Measurements from ENCODE around the gene FOSL2.
A peak's percentile ranks its signal among the peaks of the same experiment; 100 is the strongest.

The FOSL2 gene

DNA sequence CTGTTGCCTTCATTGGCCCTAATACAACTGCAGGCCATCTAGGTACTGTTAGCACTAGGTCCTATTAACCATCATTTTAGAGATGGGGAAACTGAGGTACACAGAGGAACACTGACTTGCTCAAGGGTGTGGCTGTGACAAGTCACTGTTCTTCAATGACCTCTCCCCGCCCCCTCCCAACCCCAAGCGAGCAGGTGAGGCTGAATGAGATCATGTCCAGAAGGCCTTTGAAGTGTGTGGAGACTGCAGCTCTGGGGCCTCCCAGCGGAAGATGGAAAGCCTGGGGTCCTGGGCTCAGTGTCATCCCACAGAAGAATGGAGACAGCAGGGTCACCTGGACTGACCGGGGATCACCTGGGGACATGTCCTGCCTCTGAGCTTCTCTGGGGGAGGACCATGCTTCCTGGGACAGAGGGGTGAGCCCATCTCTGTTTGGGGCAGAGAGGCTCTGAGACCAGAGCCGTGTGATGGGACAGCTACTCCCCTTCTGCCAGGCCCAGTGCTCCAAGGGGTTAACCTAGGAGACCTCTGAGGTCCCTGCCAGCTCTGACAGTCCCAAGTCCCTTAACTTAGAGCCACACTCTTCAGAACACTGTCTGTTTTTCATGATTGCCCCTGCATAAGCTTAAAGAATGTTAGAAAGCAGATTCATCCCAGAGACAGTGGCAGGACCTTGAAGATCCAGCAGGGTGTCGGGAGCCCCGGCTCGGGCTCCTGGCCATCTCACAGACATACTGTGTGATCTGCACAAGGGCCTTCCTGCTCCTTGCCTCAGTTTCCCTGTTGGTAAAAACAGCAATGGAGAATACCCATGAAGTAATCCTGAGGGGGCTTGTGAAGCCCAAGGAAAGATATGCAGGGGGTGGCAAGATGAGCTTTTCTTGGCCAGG is 16.7 kb upstream of the FOSL2 start:
- DNase-seq = no peak

DNA sequence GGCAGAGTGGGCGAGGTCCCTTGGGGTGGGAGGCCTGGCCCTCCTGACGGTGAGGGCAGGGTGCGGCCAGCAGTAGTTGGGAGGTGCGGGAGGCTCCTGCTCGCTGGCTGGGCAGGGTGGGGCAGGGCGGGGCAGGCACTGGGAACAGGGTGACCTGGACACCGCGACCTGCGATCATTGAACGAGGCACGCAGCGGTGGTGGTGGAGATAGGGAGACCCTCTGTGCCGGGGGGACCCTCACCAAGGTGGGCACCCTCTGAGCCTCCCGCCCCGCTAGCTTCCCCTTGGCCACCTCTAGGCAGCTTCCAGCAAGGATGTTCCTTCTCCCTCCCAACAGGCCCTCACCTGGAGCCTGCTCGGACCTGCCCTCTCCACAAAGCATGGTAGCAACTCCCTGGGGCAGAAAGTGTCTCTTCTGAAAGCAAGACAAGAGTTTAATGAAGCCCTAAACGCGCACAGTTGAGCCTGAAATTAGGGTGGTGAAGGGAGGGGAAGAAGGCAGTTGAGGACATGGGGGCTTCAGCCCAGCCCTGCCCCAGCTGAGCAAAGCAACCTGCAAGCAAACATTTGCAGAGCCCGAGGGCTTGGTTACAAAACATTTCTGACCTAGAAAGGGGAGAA is 15.4 kb upstream of the FOSL2 start:
- no peak for DNase-seq

DNA sequence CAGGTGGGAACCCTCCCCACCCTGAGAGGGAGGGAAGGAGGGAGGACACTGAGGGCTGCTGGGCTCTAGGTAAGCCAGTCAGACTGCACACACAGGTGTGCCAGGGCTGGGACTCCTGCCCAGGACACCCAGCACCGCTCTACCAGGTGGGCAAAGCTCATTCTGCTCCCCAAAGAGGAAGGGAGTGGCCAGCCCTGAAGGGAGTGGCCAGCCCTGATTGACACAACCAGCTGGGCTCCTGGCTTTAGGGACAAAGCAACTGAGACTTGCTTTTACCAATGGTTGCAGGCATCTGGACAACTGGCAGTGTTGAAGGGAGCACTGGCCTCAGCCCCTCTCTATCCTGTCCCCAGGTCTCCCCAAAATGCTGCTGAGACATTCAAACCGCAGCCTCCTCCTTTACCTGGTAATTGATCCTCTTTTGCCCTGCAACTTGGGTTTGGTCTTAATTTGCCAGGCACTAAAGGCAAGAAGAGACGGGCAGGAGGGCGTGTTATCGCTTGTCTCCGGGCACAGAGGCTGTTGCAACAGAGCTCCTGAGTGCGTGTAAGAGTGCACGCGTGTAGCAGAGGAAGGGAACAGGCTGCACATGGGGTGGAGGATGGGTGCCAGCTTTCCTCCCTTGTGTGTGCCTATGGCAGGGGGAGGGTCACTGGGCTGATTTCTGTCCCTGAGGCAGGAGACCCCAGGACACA is 14.5 kb upstream of the FOSL2 start:
- DNase-seq = no peak

DNA sequence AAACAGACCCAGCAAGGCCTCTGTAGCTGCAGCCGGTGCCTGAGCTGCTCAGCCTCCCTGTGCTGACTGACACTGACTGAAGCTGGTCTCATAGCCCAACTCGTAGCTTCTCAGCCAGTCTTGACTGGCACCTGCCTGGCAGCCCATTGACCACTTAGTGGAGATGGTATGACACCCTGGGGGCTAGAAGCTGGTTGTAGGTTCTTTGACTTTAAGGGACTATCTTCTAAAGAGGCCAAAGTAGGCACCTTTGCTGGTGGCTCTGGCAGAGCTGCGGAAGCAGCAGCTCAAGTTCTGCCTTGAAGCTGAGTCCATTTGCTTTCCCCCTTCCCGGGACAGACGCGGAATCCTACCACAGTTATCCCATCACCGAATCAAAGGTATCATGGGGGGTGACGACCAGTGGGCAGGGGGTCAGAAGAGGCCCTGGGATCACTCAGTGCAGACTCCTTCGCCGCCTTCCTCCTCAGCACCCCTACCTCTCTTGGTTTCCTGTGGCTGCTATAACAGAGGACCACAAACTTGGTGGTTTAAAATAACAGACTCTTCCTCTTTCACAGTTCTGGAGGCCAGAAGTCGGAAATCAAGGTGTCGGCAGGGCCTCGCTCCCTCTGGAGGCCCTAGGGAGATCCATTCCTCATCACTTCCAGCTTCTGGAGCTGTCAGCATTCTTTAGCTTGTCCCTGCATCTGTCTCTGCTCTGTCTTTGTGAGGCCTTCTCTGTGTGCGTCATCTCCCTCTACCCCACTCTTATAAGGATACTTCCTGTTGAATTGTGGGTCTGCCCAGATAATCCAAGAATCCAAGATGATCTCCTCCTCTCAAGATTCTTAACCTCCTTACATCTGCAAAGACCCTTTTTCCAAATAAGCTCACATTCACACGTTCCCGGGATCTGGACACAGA is 13.7 kb upstream of the FOSL2 start:
- DNase-seq = no peak

DNA sequence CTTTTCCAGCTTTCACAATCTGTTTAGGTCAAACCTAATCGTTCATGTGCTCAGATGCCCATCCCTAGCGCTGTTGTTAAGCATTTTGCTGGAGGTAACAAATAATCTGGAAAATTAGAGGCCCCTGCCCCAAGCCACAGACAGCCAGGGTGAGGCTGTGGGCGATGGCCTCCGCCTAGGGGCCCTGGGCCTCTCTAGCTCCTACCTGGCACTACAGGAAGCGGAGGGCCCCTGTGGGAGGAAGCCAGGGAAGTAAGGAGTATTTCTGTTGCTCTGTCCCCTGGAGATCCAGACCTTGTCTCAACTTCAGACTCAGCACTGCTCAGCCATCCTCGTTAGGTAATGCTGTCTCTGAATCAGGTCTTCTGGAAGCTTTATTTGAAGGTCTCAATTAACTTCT is 12.4 kb upstream of the FOSL2 start:
- DNase-seq = no peak

DNA sequence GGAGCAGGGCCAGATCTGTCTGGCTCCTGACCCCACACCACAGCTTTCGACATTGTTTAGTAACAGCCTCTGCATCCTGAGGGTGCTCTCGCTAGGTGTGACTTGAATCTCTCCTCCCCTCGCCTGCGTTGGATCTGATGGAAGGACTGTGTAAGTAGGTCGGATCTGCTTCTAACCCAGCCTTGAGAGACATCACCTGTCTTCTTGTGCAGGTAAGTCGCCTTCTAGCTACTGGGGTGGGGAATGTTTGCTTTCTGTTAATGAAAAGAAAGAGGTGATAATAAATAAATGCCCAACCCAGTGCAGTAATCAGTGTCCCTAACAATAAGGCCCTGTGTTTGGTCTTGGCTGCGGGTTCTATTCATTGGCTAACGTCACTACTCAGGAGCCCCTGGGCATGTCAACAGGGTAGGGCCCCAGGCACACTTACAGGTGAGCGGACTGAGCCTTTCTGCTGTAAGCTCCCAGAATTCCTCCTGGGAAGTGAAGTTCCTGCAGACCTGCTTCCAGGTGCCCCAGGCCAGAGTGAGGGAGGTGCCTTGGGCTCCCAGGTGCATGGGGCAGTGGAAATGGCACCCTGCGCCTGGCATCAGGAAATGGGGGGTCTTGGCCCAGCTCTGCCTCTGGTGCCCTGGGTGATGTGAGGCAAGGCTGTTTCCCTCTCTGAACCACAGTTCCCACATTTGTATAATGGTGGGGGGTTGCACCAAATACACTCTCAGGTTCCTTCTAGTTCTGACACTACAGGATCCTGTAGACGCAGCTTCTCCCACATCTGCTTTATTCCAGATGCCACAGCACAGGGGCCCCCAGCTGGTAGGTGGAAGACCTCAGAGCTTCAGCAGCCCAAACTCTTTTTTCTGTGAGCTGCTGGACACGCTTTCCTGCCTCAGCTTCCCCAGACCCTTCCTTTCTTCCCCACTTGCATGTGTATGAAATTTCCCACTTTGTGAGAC is 11.2 kb upstream of the FOSL2 start:
- DNase-seq = no peak

DNA sequence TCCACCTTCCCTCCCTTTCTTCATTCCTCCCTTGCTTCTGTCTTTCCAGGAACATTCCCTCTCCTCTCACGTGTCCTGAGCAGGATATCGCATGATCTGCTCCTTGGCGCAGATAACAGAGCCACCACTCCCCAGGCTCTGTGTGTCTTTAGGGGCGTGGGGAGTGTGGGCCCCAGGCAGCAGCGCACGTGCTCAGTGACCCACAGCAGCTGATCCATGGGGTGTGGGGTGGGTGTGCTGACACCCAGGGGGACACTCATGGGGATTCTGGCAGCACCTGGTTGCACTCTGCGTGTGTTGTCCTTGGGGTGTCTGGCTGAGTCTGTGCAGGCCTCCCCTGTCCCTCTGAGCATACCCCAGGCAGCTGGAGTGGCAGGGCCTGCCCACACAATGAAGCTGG is 9.9 kb upstream of the FOSL2 start:
- DNase-seq = no peak

DNA sequence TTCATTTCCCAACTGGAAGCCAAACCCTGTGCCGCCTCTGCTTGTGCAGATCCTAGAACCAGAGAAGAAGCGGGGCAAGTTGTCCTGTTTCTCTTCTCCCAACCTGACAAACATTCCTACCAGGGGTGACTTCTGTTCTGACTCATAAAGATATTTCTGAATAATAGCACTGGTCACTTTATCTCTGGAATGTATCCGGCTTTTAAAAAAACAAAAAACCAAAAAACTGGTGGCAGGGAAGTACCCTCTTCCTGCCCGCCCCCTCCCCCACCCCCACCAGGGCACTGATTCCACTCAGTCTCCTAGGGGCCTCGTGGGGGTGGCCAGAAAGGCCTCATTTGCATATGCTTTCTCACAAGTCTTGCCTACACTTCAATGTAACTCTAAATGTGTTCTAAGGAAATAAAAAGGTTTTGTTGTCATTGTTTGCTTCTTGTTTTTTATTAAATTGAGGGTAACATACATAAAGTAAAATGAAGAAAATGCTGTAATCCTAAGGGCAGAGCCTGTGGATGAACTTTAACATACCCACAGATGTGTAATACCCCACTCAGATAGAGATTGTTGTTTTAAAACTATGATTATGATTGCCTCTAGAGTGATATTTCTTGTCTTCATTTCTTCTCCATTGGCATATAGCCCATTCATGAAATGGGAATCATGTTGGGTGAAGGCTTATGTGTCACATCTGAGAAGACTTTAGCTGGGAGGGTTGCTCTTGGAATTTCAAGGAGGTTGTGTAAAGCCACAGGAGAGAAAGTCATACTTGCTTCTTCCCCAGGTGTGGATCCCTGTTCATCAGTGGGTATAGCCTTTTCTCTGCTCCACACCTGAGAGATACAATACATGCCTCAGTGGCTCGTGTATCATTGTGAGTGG is 5.3 kb upstream of the FOSL2 start:
- DNase-seq = no peak

DNA sequence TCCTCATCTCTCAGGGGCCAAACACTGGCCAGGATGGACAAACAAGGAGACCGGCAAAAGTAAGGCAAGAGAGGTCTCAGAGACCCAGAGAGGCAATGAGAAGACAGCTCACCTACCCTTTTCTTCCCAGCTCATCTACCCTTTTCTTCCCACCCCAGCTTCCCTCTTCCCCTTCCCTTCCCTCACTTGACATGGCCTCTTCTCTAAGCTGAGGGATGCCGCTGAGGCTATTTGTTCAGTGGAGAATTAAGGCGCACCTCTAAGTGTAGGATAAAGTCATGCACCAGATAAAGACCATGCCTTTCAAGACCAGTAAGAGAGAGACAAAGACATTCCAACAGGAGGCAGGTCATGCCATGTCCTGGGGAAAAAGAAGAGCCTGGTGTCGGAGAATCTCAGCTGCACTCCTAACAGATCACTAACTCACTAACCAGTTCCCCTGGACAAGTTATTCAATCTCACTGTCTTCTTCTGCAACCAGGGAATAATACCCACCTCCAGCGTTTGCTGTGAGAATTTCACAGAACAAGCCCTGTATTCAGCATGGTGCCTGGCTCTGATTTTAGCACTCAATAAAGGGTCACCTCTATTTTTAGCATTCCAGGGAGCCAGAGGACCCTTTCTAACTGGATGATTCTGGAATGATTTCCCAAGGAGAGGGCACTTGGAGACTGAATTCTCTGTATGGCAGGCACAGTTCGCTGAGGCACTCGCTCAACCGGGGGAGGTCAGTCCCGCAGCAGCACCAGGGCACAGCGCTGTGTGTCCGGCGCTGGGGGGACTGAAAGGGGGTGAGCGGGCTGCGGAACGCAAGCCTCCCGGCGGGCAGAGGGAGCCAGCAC is 3.0 kb upstream of the FOSL2 start:
- peak; percentile 21 for DNase-seq

DNA sequence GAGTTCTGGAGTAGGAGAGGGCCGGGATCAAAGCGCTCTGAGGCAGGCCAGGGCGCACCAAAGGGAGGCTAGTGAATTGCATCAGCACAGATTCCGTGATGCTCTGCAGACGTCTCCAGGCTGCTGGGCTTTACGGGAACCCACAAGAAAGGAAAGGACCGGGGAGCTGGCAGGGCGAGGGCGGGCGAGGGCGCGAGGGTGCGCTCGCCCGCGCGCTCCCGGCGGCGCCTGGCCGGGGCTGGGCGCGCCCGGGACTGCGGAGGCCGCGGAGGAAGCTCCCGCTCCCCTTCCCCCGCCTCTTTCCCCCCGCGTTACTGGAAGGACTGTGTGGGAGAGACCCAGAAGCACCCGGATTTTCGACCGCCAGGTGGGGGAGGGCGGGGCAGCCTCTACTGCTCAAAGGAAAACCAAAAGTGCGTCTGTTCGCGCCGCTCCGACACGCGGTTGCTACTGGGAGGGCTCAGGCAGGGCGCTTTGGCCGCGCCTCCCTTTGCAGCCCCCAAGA is 2.4 kb upstream of the FOSL2 start:
- peak; percentile 33 for DNase-seq

DNA sequence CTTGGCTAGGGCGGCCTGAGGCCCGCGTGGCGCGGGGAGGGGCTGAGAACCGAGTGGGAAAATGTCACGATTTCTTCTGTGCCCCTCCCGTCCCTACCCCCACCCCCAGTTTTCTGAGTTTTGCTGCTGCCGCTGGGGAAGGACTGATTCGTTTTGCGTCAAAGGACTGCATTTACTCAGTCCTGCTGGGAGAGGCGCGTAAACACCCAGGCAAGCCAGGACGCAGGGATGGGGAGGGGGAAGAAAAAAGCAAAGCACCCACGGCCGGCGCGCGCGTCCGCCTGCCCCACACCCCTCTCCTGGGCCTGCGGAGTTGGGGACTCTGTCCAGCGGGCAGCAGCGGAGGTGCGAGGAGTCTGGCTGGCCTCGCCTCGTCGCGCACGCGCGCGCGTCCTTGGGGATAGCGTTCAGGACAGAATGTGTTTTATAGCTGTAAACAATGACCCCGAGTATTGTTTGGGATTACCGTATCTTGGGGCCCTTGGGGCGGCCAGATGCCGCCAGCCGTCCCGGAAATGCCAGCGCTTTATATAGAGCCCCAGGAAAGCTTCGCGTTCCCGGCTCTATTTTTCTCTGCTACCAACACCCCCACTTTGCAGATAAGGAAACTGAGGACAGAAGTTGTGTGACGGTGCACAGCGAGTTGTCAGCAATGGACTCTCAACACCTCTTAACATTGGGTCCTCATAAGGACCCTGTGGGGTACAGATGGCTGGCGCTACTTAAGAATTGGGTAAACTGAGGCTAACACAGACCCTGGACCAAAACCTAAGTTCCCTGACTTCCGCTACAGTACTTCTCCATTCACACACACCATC is 1.7 kb upstream of the FOSL2 start:
- DNase-seq = peak; percentile 18

DNA sequence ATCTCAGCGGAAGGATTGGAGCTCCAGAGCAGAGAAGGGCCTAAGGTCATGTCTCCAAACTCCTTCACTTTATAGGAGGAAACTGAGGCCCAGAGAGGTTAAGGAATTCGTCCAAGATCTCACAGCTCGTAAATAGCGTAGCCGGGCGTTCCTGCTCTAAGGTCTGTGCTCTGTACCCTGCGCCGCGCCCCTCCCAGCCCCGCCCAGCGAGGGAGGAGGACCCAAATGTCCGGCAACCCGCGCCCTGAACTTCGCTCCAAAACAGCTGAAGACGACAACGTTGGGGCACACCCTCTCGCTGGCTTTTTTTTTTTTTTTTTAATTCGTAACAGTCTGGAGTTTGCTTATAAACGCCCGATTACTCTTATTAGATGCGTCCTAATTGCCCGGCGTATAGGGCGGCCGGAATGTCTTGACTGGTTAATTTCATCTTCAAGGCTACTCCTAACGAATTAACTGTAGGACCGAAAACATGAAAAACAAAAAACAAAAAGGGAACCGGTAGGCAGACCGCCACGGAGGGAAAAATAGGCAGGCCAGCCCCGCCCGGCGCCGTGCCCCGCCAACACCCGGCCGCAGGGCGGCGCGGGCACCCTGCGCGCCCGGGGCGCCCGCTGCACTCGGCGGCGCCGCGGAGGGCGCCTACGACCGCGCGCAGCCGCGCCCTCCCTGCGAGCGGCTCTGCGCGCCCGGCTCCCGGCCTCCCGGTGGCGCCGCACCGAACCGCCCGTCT is 928 bp upstream of the FOSL2 start:
- peak; percentile 73 for DNase-seq

DNA sequence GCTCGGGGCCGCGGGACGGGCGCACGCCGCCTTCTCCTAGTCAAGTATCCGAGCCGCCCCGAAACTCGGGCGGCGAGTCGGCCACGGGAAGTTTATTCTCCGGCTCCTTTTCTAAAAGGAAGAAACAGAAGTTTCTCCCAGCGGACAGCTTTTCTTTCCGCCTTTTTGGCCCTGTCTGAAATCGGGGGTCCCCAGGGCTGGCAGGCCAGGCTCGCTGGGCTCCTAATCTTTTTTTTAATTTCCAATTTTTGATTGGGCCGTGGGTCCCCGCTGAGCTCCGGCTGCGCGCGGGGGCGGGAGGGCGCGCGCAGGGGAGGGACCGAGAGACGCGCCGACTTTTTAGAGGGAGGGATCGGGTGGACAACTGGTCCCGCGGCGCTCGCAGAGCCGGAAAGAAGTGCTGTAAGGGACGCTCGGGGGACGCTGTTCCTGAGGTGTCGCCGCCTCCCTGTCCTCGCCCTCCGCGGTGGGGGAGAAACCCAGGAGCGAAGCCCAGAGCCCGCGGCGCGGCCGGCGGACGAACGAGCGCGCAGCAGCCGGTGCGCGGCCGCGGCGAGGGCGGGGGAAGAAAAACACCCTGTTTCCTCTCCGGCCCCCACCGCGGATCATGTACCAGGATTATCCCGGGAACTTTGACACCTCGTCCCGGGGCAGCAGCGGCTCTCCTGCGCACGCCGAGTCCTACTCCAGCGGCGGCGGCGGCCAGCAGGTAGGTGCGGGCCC is 617 bp downstream of the FOSL2 start:
- DNase-seq = peak; percentile 61

DNA sequence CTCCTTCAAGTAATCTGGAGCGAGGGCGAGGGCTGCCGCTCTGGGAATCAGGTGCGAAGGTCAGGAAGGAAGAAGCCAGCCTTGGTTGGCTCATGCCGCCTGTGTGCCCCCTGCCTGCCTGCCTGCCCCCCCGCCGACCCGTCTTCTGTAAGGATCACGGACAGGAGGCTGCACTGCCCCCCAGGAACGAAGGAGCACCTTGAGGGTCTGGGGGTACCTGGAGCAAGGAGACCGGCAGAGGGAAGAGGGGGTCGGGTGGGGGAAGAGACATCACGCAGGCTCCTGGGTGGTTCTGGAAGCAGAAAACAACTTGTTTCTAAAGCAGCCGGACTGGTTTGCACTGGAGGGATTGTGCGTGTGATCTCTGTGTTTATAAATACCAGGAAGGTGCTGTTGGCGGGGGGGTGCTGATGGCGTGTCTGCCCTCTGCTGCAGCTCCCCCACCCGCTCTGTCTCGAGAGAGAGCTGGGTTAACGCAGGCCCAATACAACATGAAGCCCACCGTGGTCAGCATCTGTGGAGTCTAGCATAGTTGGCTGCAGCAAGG is 1.7 kb downstream of the FOSL2 start:
- DNase-seq = no peak

DNA sequence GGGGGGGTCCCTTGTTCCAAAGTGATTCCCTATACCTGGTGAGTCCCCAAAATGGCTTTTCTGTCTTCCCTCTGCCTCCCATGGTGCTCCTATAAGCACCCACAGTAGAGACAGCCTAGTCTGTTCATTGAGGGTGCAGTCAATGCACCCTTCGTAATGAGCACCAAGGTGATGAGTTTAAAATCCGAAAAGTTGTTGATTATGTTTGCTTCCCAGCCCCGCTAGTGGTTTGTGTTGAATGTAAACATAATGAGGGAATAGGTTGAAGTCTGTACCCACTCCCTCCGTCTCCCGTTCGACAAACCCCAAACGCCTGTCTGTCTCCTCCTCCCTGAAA is 2.3 kb downstream of the FOSL2 start:
- DNase-seq = no peak

DNA sequence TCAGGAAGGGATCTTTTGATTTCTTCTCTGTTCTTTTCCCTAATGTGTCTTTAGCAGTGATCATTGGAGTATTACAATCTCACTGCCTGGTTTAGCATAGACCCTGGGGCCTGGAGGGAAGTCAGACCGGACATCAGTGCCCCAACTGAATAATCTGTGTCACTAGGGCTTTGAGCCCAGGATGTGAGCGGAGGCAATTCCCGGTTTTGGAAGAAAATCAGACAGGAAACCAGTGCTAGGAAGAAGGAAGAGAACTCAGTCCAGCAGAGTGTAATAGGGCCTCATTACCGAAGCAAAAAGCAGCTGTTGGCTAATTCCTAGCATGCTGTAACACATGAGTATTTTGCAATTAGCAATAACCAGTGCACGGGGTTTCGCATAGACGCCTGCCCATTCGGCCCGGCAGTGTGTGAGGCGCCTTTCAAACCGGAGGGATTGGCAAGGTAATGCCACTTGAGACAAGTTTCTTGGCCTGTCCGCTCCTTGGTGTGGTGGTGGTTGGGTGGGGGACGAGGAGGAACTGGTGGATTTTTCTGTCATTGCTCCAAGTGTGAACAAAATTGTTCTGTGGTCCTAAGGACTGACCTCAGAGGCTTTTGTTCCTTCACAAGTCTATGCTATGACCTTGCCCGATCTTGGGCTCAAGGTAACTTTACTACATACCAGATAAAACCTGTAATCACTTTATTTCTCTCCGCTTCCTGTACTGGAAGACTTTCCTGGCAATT is 2.8 kb downstream of the FOSL2 start:
- no peak for DNase-seq
